ENCODE measurements around the gene IL19. TPM values are rescaled to one million over a fixed set of nuclear protein-coding genes. Genes with fewer than 3 reads are reported as not detected.

The IL19 gene
- total RNA-seq, 4 donors from 2014 or later: 0.76 TPM; not detected in 3

- H3K27ac ChIP-seq: no peak overlapping the region
- TF ChIP-seq, protein P1, sequence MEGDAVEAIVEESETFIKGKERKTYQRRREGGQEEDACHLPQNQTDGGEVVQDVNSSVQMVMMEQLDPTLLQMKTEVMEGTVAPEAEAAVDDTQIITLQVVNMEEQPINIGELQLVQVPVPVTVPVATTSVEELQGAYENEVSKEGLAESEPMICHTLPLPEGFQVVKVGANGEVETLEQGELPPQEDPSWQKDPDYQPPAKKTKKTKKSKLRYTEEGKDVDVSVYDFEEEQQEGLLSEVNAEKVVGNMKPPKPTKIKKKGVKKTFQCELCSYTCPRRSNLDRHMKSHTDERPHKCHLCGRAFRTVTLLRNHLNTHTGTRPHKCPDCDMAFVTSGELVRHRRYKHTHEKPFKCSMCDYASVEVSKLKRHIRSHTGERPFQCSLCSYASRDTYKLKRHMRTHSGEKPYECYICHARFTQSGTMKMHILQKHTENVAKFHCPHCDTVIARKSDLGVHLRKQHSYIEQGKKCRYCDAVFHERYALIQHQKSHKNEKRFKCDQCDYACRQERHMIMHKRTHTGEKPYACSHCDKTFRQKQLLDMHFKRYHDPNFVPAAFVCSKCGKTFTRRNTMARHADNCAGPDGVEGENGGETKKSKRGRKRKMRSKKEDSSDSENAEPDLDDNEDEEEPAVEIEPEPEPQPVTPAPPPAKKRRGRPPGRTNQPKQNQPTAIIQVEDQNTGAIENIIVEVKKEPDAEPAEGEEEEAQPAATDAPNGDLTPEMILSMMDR (IDR thresholded peaks at IDR 0.05): no peak
- no peak for TF ChIP-seq POLR2A (IDR thresholded peaks at IDR 0.05)
- no peak for DNase-seq
- H3K27me3 ChIP-seq: no peaks in the 10 kb centered on the region
- H3K4me1 ChIP-seq: peaks cover 0 to 8% of the 10 kb centered on the region in 2 donors
- no peak overlapping the region for H3K4me3 ChIP-seq
- H3K36me3 ChIP-seq: no peaks in the 10 kb centered on the region
- intact Hi-C loops (cut with DNase I; ENCODE audit: low total_unique reads): loop anchor here (5.0 to 10.0 kb wide), 2 partner anchors 104 to 178 kb away; no protein-coding TSS in a partner anchor
- H3K9me3 ChIP-seq: no peaks in the 10 kb centered on the region
Measured at GRCh38 chr1:206729050-206729449, 41.5 kb upstream of the IL19 start.

DNA sequence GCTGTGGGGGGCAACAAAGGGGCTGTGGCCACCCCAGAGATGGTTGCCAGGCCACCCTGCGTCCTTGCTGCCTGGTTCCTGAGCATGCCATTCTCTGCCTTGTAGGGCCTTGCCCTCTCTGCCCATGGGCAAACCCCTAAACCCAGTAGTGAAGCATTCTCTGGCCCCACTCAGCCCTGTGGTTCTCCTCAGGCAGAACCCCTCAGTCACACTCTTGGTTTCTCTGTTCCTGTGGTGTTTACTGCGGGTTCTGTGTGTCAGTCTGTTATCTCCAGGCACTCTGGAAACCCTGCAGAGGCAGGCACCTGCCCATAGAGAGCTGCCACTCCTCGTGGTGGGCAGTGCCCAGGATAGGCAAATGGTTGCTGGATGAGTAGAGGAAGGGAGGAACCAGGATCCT is 41.1 kb upstream of the IL19 start:
- DNase-seq: no peak
- intact Hi-C loops (cut with DNase I; ENCODE audit: low total_unique reads): loop anchor here (5.0 to 10.0 kb wide), 2 partner anchors 105 to 178 kb away; no protein-coding TSS in a partner anchor
- no peak for TF ChIP-seq POLR2A (IDR thresholded peaks at IDR 0.05)
- TF ChIP-seq, protein P1 (IDR thresholded peaks at IDR 0.05): no peak
- H3K4me3 ChIP-seq: no peak overlapping the region
- peaks cover 0 to 8% of the 10 kb centered on the region in 2 donors for H3K4me1 ChIP-seq
- no peaks in the 10 kb centered on the region for H3K9me3 ChIP-seq
- H3K36me3 ChIP-seq: no peaks in the 10 kb centered on the region
- no peak overlapping the region for H3K27ac ChIP-seq
- no peaks in the 10 kb centered on the region for H3K27me3 ChIP-seq

DNA sequence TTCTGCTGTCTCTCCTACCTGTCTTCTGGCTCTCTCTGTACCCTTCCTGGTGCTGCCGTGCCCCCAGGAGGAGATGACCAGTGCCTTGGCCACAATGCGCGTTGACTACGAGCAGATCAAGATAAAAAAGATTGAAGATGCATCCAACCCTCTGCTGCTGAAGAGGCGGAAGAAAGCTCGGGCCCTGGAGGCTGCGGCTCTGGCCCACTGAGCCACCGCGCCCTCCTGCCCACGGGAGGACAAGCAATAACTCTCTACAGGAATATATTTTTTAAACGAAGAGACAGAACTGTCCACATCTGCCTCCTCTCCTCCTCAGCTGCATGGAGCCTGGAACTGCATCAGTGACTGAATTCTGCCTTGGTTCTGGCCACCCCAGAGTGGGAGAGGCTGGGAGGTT is 38.1 kb upstream of the IL19 start:
- intact Hi-C loops (cut with DNase I; ENCODE audit: low total_unique reads): no loop called here

DNA sequence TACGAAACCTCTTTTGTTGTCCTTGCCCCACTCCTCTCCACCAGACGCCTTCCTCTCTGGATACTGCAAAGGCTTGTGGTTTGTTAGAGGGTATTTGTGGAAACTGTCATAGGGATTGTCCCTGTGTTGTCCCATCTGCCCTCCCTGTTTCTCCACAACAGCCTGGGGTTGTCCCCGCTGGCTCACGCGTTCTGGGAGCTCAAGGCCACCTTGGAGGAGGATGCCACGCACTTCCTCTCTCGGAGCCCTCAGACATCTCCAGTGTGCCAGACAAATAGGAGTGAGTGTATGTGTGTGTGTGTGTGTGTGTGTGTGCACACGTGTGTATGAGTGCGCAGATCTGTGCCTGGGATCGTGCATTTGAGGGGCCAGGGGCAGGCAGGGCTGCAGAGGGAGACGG is 37.6 kb upstream of the IL19 start:
- Histone ChIP-seq H3K27me3 (no peaks in the 10 kb centered on the region), H3K4me3 (no peak overlapping the region), H3K36me3 (no peaks in the 10 kb centered on the region), H3K4me1 (peaks cover 0 to 7% of the 10 kb centered on the region in 2 donors), H3K27ac (no peak overlapping the region), H3K9me3 (no peaks in the 10 kb centered on the region)
- no peak for TF ChIP-seq POLR2A (IDR thresholded peaks at IDR 0.05)
- TF ChIP-seq, protein P1 (IDR thresholded peaks at IDR 0.05): no peak
- intact Hi-C loops (cut with DNase I; ENCODE audit: low total_unique reads): no loop called here
- no peak for DNase-seq

More for the DNA sequence above, 38.1 kb upstream of the IL19 start:
- no peak overlapping the region for H3K27ac ChIP-seq
- no peaks in the 10 kb centered on the region for H3K9me3 ChIP-seq
- no peaks in the 10 kb centered on the region for H3K27me3 ChIP-seq
- peaks cover 0 to 8% of the 10 kb centered on the region in 2 donors for H3K4me1 ChIP-seq
- no peak for TF ChIP-seq POLR2A (IDR thresholded peaks at IDR 0.05)
- TF ChIP-seq, protein P1 (IDR thresholded peaks at IDR 0.05): no peak
- no peak for DNase-seq
- H3K36me3 ChIP-seq: no peaks in the 10 kb centered on the region
- H3K4me3 ChIP-seq: no peak overlapping the region

- Histone ChIP-seq H3K4me3 (no peak overlapping the region), H3K4me1 (no peaks in the 10 kb centered on the region), H3K27me3 (no peaks in the 10 kb centered on the region), H3K9me3 (no peaks in the 10 kb centered on the region), H3K27ac (no peak overlapping the region), H3K36me3 (no peaks in the 10 kb centered on the region)
- DNase-seq: peak in 1 of 2 donors; percentile 46
- intact Hi-C loops (cut with DNase I; ENCODE audit: low total_unique reads): loop anchor here (5.0 kb wide), 1 partner anchor 178 kb away; no protein-coding TSS in a partner anchor
- TF ChIP-seq POLR2A (IDR thresholded peaks at IDR 0.05): no peak
- TF ChIP-seq, protein P1 (IDR thresholded peaks at IDR 0.05): peak; percentile 50 to 69 (median 55)
Measured at GRCh38 chr1:206734499-206735142, 36.0 kb upstream of the IL19 start.

Measured in uterus (tissue), 4 donors.